GM12878 (cell line): ENCODE results near the gene NUFIP1. TPM values are rescaled to one million over a fixed set of nuclear protein-coding genes. Genes with fewer than 3 reads are reported as not detected.

Experiments
- ATAC-seq: fragments of 200-7000 bp; cut with Tn5 transposase; 3 replicates; pipeline ENCODE4 v1.9.1; 2020; ENCODE audit warnings: mild to moderate bottlenecking, moderate library complexity
- BruUV-seq: library from RNA; stranded (reverse); fragments of 400-500 nt; replicated peaks from 2 replicates; lab custom pipeline; 2021; lab: Mats Ljungman, UMichigan
- CTCF ChIA-PET: fragments of 300-600 bp; sonication (Branson Sonifier 250); formaldehyde crosslinking; extraction: SDS; loops from one replicate; lab custom pipeline; 2021; ENCODE audit warnings: inconsistent platforms; lab: Yijun Ruan, JAX
- POLR2A ChIA-PET: fragments of 350-600 bp; formaldehyde crosslinking; extraction: SDS; loops from one replicate; lab custom pipeline; 2021; ENCODE audit warnings: inconsistent platforms; lab: Charles Lee
- RAD21 ChIA-PET: fragments of 300-600 bp; sonication (Branson Sonifier 250); formaldehyde crosslinking; loops from one replicate; lab custom pipeline; 2023; ENCODE audit warnings: antibody characterized with exemption; ENCODE audit not compliant: unreplicated experiment; lab: Charles Lee
- SMC1A ChIA-PET: fragments of 300-600 bp; sonication (Branson Sonifier 250); formaldehyde crosslinking; loops from one replicate; lab custom pipeline; 2023; ENCODE audit not compliant: unreplicated experiment, uncharacterized antibody; lab: Charles Lee
- DNase-seq: peaks from one replicate; pipeline ENCODE4 v3.0.0-alpha.2; 2011; ENCODE audit warnings: low read depth, low spot score
- FAIRE-seq: peaks from 3 replicates; lab custom pipeline; 2011; peaks lifted over from hg19 to GRCh38; lab: Jason Lieb, UNC
- H2AFZ ChIP-seq: 2 replicates; pipeline ENCODE4 v1.6.0; 2011; ENCODE audit warnings: low read depth, low read length, control low read depth; ENCODE audit not compliant: control insufficient read depth
- H3K27ac ChIP-seq: 2 replicates; pipeline ENCODE4 v1.5.1; 2011; ENCODE audit warnings: control low read depth; ENCODE audit not compliant: control insufficient read depth, insufficient read depth
- H3K27me3 ChIP-seq, 2 experiments: replicated peaks in 1 of 2; 2 replicates each; pipeline versions ENCODE4 v1.6.0 to v1.6.1; 2011; ENCODE audit warnings: low read length in 1 of 2; ENCODE audit not compliant: control insufficient read depth in 2 of 2, insufficient read depth in 2 of 2
- H3K36me3 ChIP-seq, 2 experiments: 2 replicates each; pipeline ENCODE4 v1.5.1; 2011; ENCODE audit warnings: low read length in 1 of 2; ENCODE audit not compliant: control insufficient read depth in 2 of 2, insufficient read depth in 2 of 2
- H3K4me1 ChIP-seq: 2 replicates; pipeline ENCODE4 v1.6.1; 2011; ENCODE audit warnings: mild to moderate bottlenecking, low read length, moderate library complexity, mixed read lengths; ENCODE audit not compliant: control insufficient read depth, insufficient read depth
- H3K4me2 ChIP-seq: 2 replicates; pipeline ENCODE4 v1.6.0; 2011; ENCODE audit warnings: control low read depth; ENCODE audit not compliant: control insufficient read depth, insufficient read depth
- H3K4me3 ChIP-seq: fragments of 200-600 bp; sonication (generic); 2 replicates; pipeline ENCODE4 v1.5.1; 2016
- H3K79me2 ChIP-seq: 2 replicates; pipeline ENCODE4 v1.6.0; 2011; ENCODE audit warnings: low read length; ENCODE audit not compliant: control insufficient read depth, insufficient read depth
- H3K9ac ChIP-seq: 2 replicates; pipeline ENCODE4 v1.8.0; 2011; ENCODE audit warnings: low read length, control low read depth, mixed read lengths; ENCODE audit not compliant: control insufficient read depth, insufficient read depth
- H3K9me3 ChIP-seq: replicated peaks from 3 replicates; pipeline ENCODE4 v1.5.1; 2011; ENCODE audit warnings: mild to moderate bottlenecking, low read length; ENCODE audit not compliant: control insufficient read depth, insufficient read depth
- H4K20me1 ChIP-seq: 2 replicates; pipeline ENCODE4 v1.6.0; 2011; ENCODE audit not compliant: control insufficient read depth, insufficient read depth
- CHD2 ChIP-seq: IDR thresholded peaks from 2 replicates; pipeline ENCODE4 v1.6.1; 2011; ENCODE audit warnings: low read depth, low read length, improper control_type of control experiment, borderline replicate concordance
- CREM ChIP-seq: IDR thresholded peaks from 2 replicates; pipeline ENCODE4 v1.6.1; 2014; ENCODE audit warnings: antibody characterized with exemption, low read depth
- ESRRA ChIP-seq: IDR thresholded peaks from 2 replicates; pipeline ENCODE4 v1.6.1; 2012; ENCODE audit warnings: mild to moderate bottlenecking, low read length, improper control_type of control experiment
- EZH2 ChIP-seq: IDR thresholded peaks from 2 replicates; pipeline ENCODE4 v1.6.1; 2012; ENCODE audit warnings: low read depth, mild to moderate bottlenecking, control low read depth, inconsistent platforms, low read length, borderline replicate concordance; ENCODE audit not compliant: control insufficient read depth
- FOXM1 ChIP-seq: IDR thresholded peaks from 2 replicates; pipeline ENCODE4 v1.6.1; 2012; ENCODE audit warnings: low read depth, mild to moderate bottlenecking, inconsistent platforms, low read length, moderate library complexity
- HCFC1 ChIP-seq: fragments of 150-350 bp; IDR thresholded peaks from 2 replicates; pipeline ENCODE4 v1.6.1; 2014; ENCODE audit warnings: low read length
- HDAC6 ChIP-seq: fragments of 200-600 bp; sonication (generic); IDR thresholded peaks from one replicate; pipeline ENCODE4 v1.8.0; 2017; ENCODE audit warnings: antibody characterized with exemption; ENCODE audit not compliant: unreplicated experiment
- MTA3 ChIP-seq: IDR thresholded peaks from 2 replicates; pipeline ENCODE4 v1.6.1; 2012; ENCODE audit warnings: low read length, inconsistent platforms, borderline replicate concordance
- NBN ChIP-seq: fragments of 450-650 bp; IDR thresholded peaks from 2 replicates; pipeline ENCODE4 v1.6.1; 2016
- RB1 ChIP-seq: fragments of 450-650 bp; formaldehyde crosslinking; IDR thresholded peaks from 2 replicates; pipeline ENCODE4 v1.6.1; 2017; ENCODE audit warnings: mild to moderate bottlenecking, borderline replicate concordance
- SKIL ChIP-seq: fragments of 450-650 bp; IDR thresholded peaks from 2 replicates; pipeline ENCODE4 v1.6.1; 2017; ENCODE audit warnings: mild to moderate bottlenecking, low read depth, inconsistent platforms; ENCODE audit not compliant: poor library complexity, severe bottlenecking
- SMARCA5 ChIP-seq: fragments of 450-650 bp; IDR thresholded peaks from 2 replicates; pipeline ENCODE4 v1.6.1; 2017; ENCODE audit warnings: mild to moderate bottlenecking
- WRNIP1 ChIP-seq: IDR thresholded peaks from 2 replicates; pipeline ENCODE4 v1.6.1; 2011; ENCODE audit warnings: low read depth, low read length, improper control_type of control experiment, borderline replicate concordance
- ZBED1 ChIP-seq: IDR thresholded peaks from 2 replicates; pipeline ENCODE4 v1.6.1; 2016; ENCODE audit warnings: borderline replicate concordance
- ZBTB33 ChIP-seq: fragments of 450-650 bp; IDR thresholded peaks from 2 replicates; pipeline ENCODE4 v1.6.1; 2017; ENCODE audit warnings: mild to moderate bottlenecking
- ZNF592 ChIP-seq: fragments of 450-650 bp; IDR thresholded peaks from 2 replicates; pipeline ENCODE4 v1.6.1; 2017; ENCODE audit warnings: mild to moderate bottlenecking, moderate library complexity
- WGBS: methylation state at CpG from one replicate; pipeline ENCODE4 v1.1.6; 2016; ENCODE audit warnings: low lambda C conversion rate; ENCODE audit not compliant: insufficient replicate concordance, insufficient coverage; ENCODE audit errors: missing lambda C conversion rate; 5-methylcytosine and 5-hydroxymethylcytosine counted together
- in situ Hi-C: fragments of 300-500 bp; cut with MboI; formaldehyde crosslinking; loops from 9 replicates; pipeline ENCODE4 v1.14.3; 2018; ENCODE audit warnings: mixed read lengths
- intact Hi-C: fragments of 100-400 bp; cut with micrococcal nuclease; formaldehyde crosslinking; loops from one replicate; pipeline ENCODE4 v1.14.2; 2022; ENCODE audit not compliant: unreplicated experiment
- polyA plus RNA-seq, 11 experiments: library from polyadenylated mRNA; depleted of rRNA in 4 of 11; unstranded in 6 of 11; stranded (reverse) in 5 of 11; fragments of >200 nt; fragmentation: Nextera tagmentation in 4 of 11; fragmentation: Illumina TruSeq in 1 of 11; extraction: Ambion mirVana in 4 of 11; extraction: Trizol in 1 of 11; gene quantifications; 1 replicate in 1 of 11; 2 replicates in 10 of 11; pipeline versions ENCODE4 v1.2.1 to v1.2.3, GENCODE V29; 2011 to 2016; ENCODE audit warnings: inconsistent platforms in 2 of 11, missing spikeins in 2 of 11, low read depth in 1 of 11
- total RNA-seq, 4 experiments: library from RNA; depleted of rRNA in 3 of 4; stranded (reverse); fragments of >200 nt in 3 of 4; fragmentation: Illumina TruSeq in 1 of 4; extraction: Trizol in 1 of 4; gene quantifications; 2 replicates each; pipeline versions ENCODE4 v1.2.1 to v1.2.3, GENCODE V29; 2013 to 2021

The NUFIP1 gene
- total and polyA plus RNA-seq, 10 of the 15 experiments (the other 5 are each of a cell fraction or from before 2014, with no cell fraction given) = 2.5 to 11.2 (median 7.0) TPM

GRCh38 chr13:44902738-44903137 is 86.5 kb downstream of the NUFIP1 start (continued):
- TF ChIP-seq ZNF592 = no peak
- TF ChIP-seq HDAC6 = no peak
- TF ChIP-seq ZBED1 = no peak
- TF ChIP-seq HCFC1 = no peak
- TF ChIP-seq CHD2 = no peak
- no peak for TF ChIP-seq MTA3
- TF ChIP-seq NBN = no peak
- no peak for TF ChIP-seq EZH2
- no peak for TF ChIP-seq CREM

- WGBS = 22% methylated on average over 2 of the region's 2 CpGs
- RAD21 ChIA-PET = no interaction called here
- BruUV-seq = no TSS peak
- TF ChIP-seq WRNIP1 (no peak), SMARCA5 (no peak), RB1 (no peak), FOXM1 (no peak), ESRRA (no peak), SKIL (no peak), ZBTB33 (no peak)
Measured at GRCh38 chr13:44899967-44900366, 89.3 kb downstream of the NUFIP1 start.

More at GRCh38 chr13:44899967-44900366, 89.3 kb downstream of the NUFIP1 start:
- no peak overlapping the region for H3K4me3 ChIP-seq
- intact Hi-C loops (no loop called here), in situ Hi-C loops (no loop called here)
- H3K4me2 ChIP-seq = no peak overlapping the region
- H3K4me1 ChIP-seq = no peaks in the 10 kb centered on the region
- ATAC-seq (no peak), DNase-seq (no peak), FAIRE-seq (no peak)
- H3K9me3 ChIP-seq = no peaks in the 10 kb centered on the region
- H3K79me2 ChIP-seq = no peaks in the 10 kb centered on the region
- SMC1A ChIA-PET = no interaction called here
- peaks cover 0 to 3% of the 10 kb centered on the region in 2 experiments; a peak in 2 of 4 replicates for H3K27me3 ChIP-seq
- no peaks in the 10 kb centered on the region for H3K36me3 ChIP-seq
- H3K9ac ChIP-seq = no peak overlapping the region
- H2AFZ ChIP-seq = no peak overlapping the region
- H3K27ac ChIP-seq = no peak overlapping the region
- CTCF ChIA-PET = no interaction called here
- no peaks in the 10 kb centered on the region for H4K20me1 ChIP-seq
- POLR2A ChIA-PET = no interaction called here
